Skeletal muscle tissue (tissue), 4 donors: ENCODE results near the gene HOXA9. TPM values are rescaled to one million over a fixed set of nuclear protein-coding genes. Genes with fewer than 3 reads are reported as not detected.

Experiments used
- H3K27ac ChIP-seq: one replicate; pipeline ENCODE4 v1.7.0; 2013; ENCODE audit warnings: mild to moderate bottlenecking, low read depth, low read length, inconsistent platforms
- H3K27me3 ChIP-seq, 3 donors: one replicate each; pipeline ENCODE4 v1.7.0; 2013; ENCODE audit warnings: low read length in 3 of 3; ENCODE audit not compliant: control insufficient read depth in 3 of 3, insufficient read depth in 3 of 3
- H3K36me3 ChIP-seq, 3 donors: one replicate each; pipeline ENCODE4 v1.7.0; 2013; ENCODE audit warnings: low read length in 3 of 3; ENCODE audit not compliant: control insufficient read depth in 3 of 3, insufficient read depth in 3 of 3
- H3K4me1 ChIP-seq, 3 donors: one replicate each; pipeline ENCODE4 v1.7.0; 2013; ENCODE audit warnings: low read length in 3 of 3, mild to moderate bottlenecking in 3 of 3; ENCODE audit not compliant: control insufficient read depth in 3 of 3, insufficient read depth in 3 of 3
- H3K4me3 ChIP-seq, 3 donors: one replicate each; pipeline ENCODE4 v1.7.0; 2013; ENCODE audit warnings: low read length in 3 of 3
- H3K9ac ChIP-seq, 3 donors: one replicate each; pipeline ENCODE4 v1.7.0; 2013; ENCODE audit warnings: low read length in 3 of 3, mild to moderate bottlenecking in 3 of 3, moderate library complexity in 2 of 3, low read depth in 1 of 3
- H3K9me3 ChIP-seq, 3 donors: one replicate each; pipeline ENCODE4 v1.7.0; 2013; ENCODE audit warnings: low read length in 3 of 3; ENCODE audit not compliant: control insufficient read depth in 3 of 3
- total RNA-seq: library from RNA; depleted of rRNA; stranded (reverse); fragments of >200 nt; gene quantifications from one replicate; pipeline ENCODE4 v1.2.3, GENCODE V29; 2014
- donor health status: Osteomylitis.

HOXA9 gene
- total RNA-seq, 1 donor from 2014 or later = 7.8 TPM

- Histone ChIP-seq H3K4me3 (peak overlapping the region; percentile 90 to 93 (median 92)), H3K36me3 (peaks cover 0 to 6% (median 0%) of the 10 kb centered on the region in 3 donors), H3K4me1 (peaks cover 35 to 61% (median 46%) of the 10 kb centered on the region in 3 donors), H3K9ac (peak overlapping the region; percentile 67 to 97 (median 89)), H3K9me3 (no peaks in the 10 kb centered on the region), H3K27ac (peak overlapping the region; percentile 92), H3K27me3 (peaks cover 0 to 3% (median 3%) of the 10 kb centered on the region in 3 donors)
Measured at GRCh38 chr7:27164045-27164366, 1.3 kb downstream of the HOXA9 start.

- H3K4me1 ChIP-seq = peaks cover 33 to 55% (median 44%) of the 10 kb centered on the region in 3 donors
- peak overlapping the region; percentile 92 for H3K27ac ChIP-seq
- H3K9ac ChIP-seq = peak overlapping the region; percentile 67 to 97 (median 89)
- no peaks in the 10 kb centered on the region for H3K9me3 ChIP-seq
- H3K27me3 ChIP-seq = peaks cover 0 to 3% (median 3%) of the 10 kb centered on the region in 3 donors
- H3K36me3 ChIP-seq = peaks cover 0 to 6% (median 0%) of the 10 kb centered on the region in 3 donors
- H3K4me3 ChIP-seq = peak overlapping the region; percentile 90 to 93 (median 92)
Measured at GRCh38 chr7:27163288-27164044, 1.9 kb downstream of the HOXA9 start.

GRCh38 chr7:27162561-27163287, 2.6 kb downstream of the HOXA9 start:
- no peak overlapping the region for H3K27ac ChIP-seq
- H3K9ac ChIP-seq = peak overlapping the region in 1 of 3 donors; percentile 97
- peaks cover 0 to 6% (median 0%) of the 10 kb centered on the region in 3 donors for H3K36me3 ChIP-seq
- H3K9me3 ChIP-seq = no peaks in the 10 kb centered on the region
- H3K4me1 ChIP-seq = peaks cover 25 to 48% (median 40%) of the 10 kb centered on the region in 3 donors
- H3K27me3 ChIP-seq = no peaks in the 10 kb centered on the region
- H3K4me3 ChIP-seq = peak overlapping the region in 2 of 3 donors; percentile 42 to 90

- no peaks in the 10 kb centered on the region for H3K27me3 ChIP-seq
- H3K9me3 ChIP-seq = no peaks in the 10 kb centered on the region
- H3K4me3 ChIP-seq = no peak overlapping the region
- H3K9ac ChIP-seq = peak overlapping the region in 1 of 3 donors; percentile 54
- H3K4me1 ChIP-seq = peaks cover 29 to 42% (median 40%) of the 10 kb centered on the region in 3 donors
- peaks cover 0 to 6% (median 0%) of the 10 kb centered on the region in 3 donors for H3K36me3 ChIP-seq
- H3K27ac ChIP-seq = no peak overlapping the region
Measured at GRCh38 chr7:27161721-27162560, 3.4 kb downstream of the HOXA9 start.

GRCh38 chr7:27161214-27161720, 4.1 kb downstream of the HOXA9 start:
- Histone ChIP-seq H3K9ac (peak overlapping the region; percentile 63 to 88 (median 74)), H3K4me1 (peaks cover 24 to 38% (median 36%) of the 10 kb centered on the region in 3 donors), H3K4me3 (peak overlapping the region; percentile 70 to 84 (median 81)), H3K9me3 (no peaks in the 10 kb centered on the region), H3K27ac (peak overlapping the region; percentile 79), H3K27me3 (no peaks in the 10 kb centered on the region), H3K36me3 (peaks cover 0 to 6% (median 0%) of the 10 kb centered on the region in 3 donors)

GRCh38 chr7:27160546-27161213, 4.7 kb downstream of the HOXA9 start:
- Histone ChIP-seq H3K27me3 (no peaks in the 10 kb centered on the region), H3K27ac (peak overlapping the region; percentile 79), H3K9me3 (no peaks in the 10 kb centered on the region), H3K9ac (peak overlapping the region; percentile 74 to 88 (median 76)), H3K36me3 (peaks cover 0 to 6% (median 0%) of the 10 kb centered on the region in 3 donors), H3K4me3 (peak overlapping the region; percentile 70 to 84 (median 81)), H3K4me1 (peaks cover 25 to 35% (median 33%) of the 10 kb centered on the region in 3 donors)

- peak overlapping the region; percentile 74 to 88 (median 76) for H3K9ac ChIP-seq
- peaks cover 30 to 40% (median 38%) of the 10 kb centered on the region in 3 donors for H3K4me1 ChIP-seq
- H3K9me3 ChIP-seq = no peaks in the 10 kb centered on the region
- peaks cover 0 to 6% (median 0%) of the 10 kb centered on the region in 3 donors for H3K36me3 ChIP-seq
- peak overlapping the region; percentile 79 for H3K27ac ChIP-seq
- no peaks in the 10 kb centered on the region for H3K27me3 ChIP-seq
- H3K4me3 ChIP-seq = peak overlapping the region; percentile 70 to 84 (median 81)
Measured at GRCh38 chr7:27160145-27160545, 5.2 kb downstream of the HOXA9 start.

GRCh38 chr7:27159266-27160144, 5.8 kb downstream of the HOXA9 start:
- peaks cover 28 to 40% (median 38%) of the 10 kb centered on the region in 3 donors for H3K4me1 ChIP-seq
- H3K27me3 ChIP-seq = no peaks in the 10 kb centered on the region
- peak overlapping the region in 1 of 3 donors; percentile 88 for H3K9ac ChIP-seq
- H3K27ac ChIP-seq = peak overlapping the region; percentile 79
- peaks cover 0 to 6% (median 0%) of the 10 kb centered on the region in 3 donors for H3K36me3 ChIP-seq
- no peaks in the 10 kb centered on the region for H3K9me3 ChIP-seq
- peak overlapping the region in 2 of 3 donors; percentile 81 to 84 for H3K4me3 ChIP-seq
